HTR-8/SVneo (cell line): Measurements from ENCODE around the gene BCL2.

Source experiments
- DNase-seq: peaks from one replicate; pipeline ENCODE4 v3.0.0; 2011; ENCODE audit warnings: low spot score, mixed read lengths; ENCODE audit not compliant: insufficient read length
- FAIRE-seq: peaks from 2 replicates; lab custom pipeline; 2011; peaks lifted over from hg19 to GRCh38; lab: Jason Lieb, UNC

BCL2 gene

DNA sequence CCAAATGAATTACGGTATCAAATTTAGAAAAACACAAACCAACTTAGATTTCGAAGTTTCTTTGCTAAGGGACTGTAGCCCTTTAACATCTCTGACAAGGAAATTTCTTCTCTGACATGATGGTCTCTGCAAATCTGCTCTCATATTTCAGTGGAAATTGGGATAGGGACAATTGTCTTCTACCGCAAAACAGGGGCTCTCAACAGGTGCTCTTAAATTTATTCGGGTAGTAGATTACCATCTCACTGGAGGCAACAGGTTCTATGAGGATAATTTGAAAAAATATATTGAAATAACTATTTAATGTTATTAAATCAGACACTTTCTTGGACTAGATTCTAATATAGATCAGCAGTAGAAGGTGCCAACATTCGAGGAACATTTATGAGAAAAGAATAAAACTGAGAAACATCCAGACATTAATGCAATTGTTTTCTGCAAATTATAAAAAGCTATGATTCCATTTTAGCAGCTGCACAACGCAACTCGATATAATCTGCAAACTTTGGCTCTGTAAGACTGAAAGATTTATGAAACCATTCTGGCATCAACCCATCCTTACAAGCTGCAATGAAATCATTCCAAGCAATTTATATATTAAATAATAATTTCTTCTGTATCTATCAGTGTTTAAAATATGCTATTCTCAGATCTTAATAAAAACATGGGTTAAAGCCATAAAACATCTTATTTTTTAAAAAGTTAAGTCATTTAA, 10.0 kb upstream of the BCL2 start:
- no peak for DNase-seq
- no peak for FAIRE-seq

GRCh38 chr18:63326011-63326410, 6.4 kb upstream of the BCL2 start:
- FAIRE-seq (no peak), DNase-seq (no peak)

DNA sequence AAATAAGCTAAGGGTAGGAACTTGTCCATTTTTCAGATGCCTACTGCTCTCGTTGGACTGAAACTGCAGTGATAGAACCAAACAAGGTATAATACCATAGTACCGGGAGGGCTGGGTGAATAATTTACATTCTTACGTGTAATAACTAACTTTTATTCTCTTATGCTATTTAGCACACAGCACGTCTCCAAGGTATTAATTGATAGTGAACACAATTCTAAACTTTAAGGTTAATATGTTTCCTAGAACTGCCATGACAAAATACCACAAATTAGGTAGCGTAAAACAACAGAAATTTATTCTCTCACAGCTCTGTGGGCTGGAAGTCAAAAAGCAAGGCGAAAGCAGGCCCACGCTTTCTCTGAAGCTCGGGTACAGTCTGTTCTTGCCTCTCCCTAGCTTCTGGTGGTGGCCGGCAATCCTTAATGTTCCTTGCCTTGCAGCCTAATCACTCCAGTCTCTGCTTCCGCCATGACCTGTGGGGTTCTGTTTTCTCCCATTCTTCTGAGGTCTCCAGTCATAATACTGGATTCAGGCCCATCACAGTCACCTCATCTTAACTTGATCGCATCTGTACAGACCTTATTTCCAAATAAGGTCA, 5.6 kb upstream of the BCL2 start:
- FAIRE-seq (no peak), DNase-seq (no peak)

GRCh38 chr18:63322908-63323634, 3.5 kb upstream of the BCL2 start:
- no peak for FAIRE-seq
- no peak for DNase-seq

DNA sequence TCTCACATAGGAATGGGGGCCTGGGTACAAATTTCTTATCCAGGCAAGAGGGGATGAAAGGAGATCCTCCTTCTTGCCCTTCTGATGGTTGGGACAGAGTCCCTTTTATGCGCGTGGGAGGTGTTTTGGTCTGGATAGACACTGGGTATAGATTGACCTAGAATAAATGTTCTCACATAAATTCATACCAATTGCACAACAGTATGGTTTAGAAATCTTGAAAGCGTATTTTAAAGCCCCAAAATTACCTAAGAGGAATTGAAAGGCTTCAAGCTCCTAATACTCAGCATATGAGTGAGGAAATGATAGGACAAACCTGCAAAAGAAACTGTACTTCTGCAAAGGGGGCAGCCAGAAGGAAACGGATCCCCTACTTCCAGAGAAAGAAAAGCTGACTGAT, 2.6 kb upstream of the BCL2 start:
- FAIRE-seq: no peak

DNA sequence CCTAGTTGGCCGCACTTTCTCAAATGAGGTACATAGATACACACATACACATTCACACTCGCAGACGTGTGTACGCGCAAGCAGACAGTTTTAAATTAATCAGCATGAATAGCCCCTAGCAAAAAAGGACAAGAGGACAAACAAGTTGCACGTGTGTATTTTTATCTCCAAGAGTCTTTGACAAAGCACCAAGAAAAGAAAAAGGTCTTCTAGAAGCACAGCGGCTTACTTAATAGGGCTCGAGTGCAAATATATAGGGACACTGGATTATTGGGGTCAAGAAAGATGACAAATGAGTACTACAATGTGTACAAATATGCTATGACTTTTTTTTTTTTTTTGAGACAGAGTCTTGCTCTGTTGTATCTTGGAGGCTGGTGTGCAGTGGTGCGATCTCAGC, 1.7 kb upstream of the BCL2 start:
- no peak for DNase-seq
- FAIRE-seq: no peak

More for the DNA sequence above, 2.6 kb upstream of the BCL2 start:
- no peak for DNase-seq

GRCh38 chr18:63320975-63321265, 1.4 kb upstream of the BCL2 start:
- DNase-seq (no peak), FAIRE-seq (no peak)

GRCh38 chr18:63320123-63320974, 780 bp upstream of the BCL2 start:
- peak; percentile 41 for DNase-seq
- FAIRE-seq: no peak

GRCh38 chr18:63318889-63319382, 633 bp downstream of the BCL2 start:
- FAIRE-seq (no peak), DNase-seq (no peak)

DNA sequence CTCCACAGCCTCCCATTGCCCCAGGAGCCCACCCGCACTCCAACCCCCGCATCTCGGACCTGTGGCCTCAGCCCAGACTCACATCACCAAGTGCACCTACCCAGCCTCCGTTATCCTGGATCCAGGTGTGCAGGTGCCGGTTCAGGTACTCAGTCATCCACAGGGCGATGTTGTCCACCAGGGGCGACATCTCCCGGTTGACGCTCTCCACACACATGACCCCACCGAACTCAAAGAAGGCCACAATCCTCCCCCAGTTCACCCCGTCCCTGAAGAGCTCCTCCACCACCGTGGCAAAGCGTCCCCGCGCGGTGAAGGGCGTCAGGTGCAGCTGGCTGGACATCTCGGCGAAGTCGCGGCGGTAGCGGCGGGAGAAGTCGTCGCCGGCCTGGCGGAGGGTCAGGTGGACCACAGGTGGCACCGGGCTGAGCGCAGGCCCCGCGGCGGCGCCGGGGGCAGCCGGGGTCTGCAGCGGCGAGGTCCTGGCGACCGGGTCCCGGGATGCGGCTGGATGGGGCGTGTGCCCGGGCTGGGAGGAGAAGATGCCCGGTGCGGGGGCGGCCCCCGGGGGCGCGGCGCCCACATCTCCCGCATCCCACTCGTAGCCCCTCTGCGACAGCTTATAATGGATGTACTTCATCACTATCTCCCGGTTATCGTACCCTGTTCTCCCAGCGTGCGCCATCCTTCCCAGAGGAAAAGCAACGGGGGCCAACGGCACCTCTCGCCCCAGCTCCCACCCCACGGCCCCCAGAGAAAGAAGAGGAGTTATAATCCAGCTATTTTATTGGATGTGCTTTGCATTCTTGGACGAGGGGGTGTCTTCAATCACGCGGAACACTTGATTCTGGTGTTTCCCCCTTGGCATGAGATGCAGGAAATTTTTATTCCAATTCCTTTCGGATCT, 1.3 kb downstream of the BCL2 start:
- FAIRE-seq: no peak
- DNase-seq: no peak

GRCh38 chr18:63317556-63317946, 2.0 kb downstream of the BCL2 start:
- DNase-seq: no peak
- no peak for FAIRE-seq

- FAIRE-seq: no peak
These were observed 2.7 kb downstream of the BCL2 start for GRCh38 chr18:63316612-63317555.

GRCh38 chr18:63315876-63316275, 3.7 kb downstream of the BCL2 start:
- FAIRE-seq (no peak), DNase-seq (no peak)

More at GRCh38 chr18:63316612-63317555, 2.7 kb downstream of the BCL2 start:
- DNase-seq: no peak

DNA sequence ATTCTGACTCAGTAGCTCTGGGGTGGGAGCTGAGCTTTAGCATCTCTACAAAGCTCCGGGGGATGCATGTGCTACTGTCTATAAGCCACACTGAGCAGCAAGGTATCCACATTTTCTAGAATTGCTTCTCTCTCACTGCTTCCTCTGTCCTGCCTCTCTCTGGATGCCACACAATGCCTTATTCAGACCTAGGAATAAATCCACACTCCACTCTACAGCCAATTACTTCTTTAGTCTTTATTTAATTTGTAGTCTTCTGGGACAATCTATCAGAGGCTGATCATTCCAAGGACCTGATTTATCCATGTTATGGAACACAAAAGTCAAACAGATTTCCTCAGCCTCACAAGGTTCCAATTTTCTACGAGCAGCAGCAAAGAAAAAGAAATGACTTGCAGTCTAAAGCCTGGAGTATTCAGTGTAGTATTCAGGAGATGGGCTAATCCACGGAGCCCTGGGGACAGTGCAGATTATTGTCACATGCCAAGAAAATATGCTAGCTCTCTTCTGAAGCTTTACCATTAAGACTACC, 4.4 kb downstream of the BCL2 start:
- DNase-seq: no peak
- no peak for FAIRE-seq

- DNase-seq: no peak
- no peak for FAIRE-seq
These were observed 5.3 kb downstream of the BCL2 start for GRCh38 chr18:63314062-63314790.

GRCh38 chr18:63313396-63313917, 6.1 kb downstream of the BCL2 start:
- FAIRE-seq (no peak), DNase-seq (no peak)

DNA sequence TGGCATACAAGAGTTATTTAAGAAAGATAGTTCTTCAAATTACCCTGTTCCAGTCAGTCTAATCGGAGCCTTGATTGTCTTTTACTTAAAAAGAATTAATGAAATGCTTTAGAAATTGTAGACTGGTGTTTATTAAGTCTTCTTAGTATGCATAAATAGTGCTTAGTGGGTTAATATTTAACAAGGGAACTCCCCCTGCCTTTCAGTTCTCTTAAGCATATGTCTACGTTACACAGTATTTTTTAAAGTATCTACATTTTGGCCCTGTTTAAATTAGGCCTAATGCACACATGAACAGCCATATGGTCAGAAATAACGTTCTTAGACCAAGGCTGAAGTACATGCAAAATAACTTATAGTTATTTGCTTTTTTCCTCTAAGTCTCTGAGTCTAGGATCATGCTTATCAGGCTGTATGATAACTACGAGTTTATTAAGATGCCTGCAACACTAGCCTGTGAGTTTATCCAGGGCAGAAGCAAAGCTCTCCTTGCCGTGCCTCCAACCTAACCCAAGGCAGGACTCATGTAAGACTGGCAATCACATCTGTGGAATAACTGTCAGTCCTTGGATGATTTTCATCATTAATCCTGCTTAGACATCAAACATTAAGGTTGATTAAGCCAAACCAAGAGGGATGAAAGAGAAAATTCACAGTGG, 6.7 kb downstream of the BCL2 start:
- DNase-seq (no peak), FAIRE-seq (no peak)
